Panc1 (cell line): ENCODE data around the gene SLC13A5.

ENCODE experiments used
- CTCF ChIP-seq: fragments of 450-650 bp; IDR thresholded peaks from 2 replicates; pipeline ENCODE4 v1.5.1; 2017; ENCODE audit warnings: mild to moderate bottlenecking
- POLR2AphosphoS5 ChIP-seq: IDR thresholded peaks from 2 replicates; pipeline ENCODE4 v1.6.1; 2012; ENCODE audit warnings: mild to moderate bottlenecking, low read depth, low read length, moderate library complexity
- REST ChIP-seq, 2 experiments: IDR thresholded peaks; 2 replicates each; pipeline ENCODE4 v1.6.1; 2011 to 2012; ENCODE audit warnings: low read depth in 2 of 2, control low read depth in 1 of 2, low read length in 1 of 2, mild to moderate bottlenecking in 1 of 2, moderate library complexity in 1 of 2; ENCODE audit not compliant: insufficient read depth in 1 of 2
- SIN3A ChIP-seq: IDR thresholded peaks from 2 replicates; pipeline ENCODE4 v1.6.1; 2012; ENCODE audit warnings: low read depth, mild to moderate bottlenecking, low read length, moderate library complexity, borderline replicate concordance; ENCODE audit not compliant: insufficient read depth
- TCF7L2 ChIP-seq: IDR thresholded peaks from 2 replicates; pipeline ENCODE4 v1.6.1; 2011; ENCODE audit warnings: mild to moderate bottlenecking, low read depth, low read length, inconsistent platforms

- TF ChIP-seq CTCF (no peak), TCF7L2 (no peak), POLR2AphosphoS5 (no peak), SIN3A (no peak), REST (IDR thresholded peaks at IDR 0.05; ENCODE audit: insufficient read depth in 1 of 2, low read depth in 2 of 2, low read length in 1 of 2) (no peak)
Measured at GRCh38 chr17:6706499-6706898, 6.7 kb downstream of the SLC13A5 start.
